HG03280 (cell line): Measurements from ENCODE around the gene AANAT.
A peak's percentile ranks its signal among the peaks of the same experiment; 100 is the strongest.

Experiments
- ATAC-seq: cut with Tn5 transposase; IDR thresholded peaks from one replicate; pipeline ENCODE4 v1.9.1; 2021; ENCODE audit warnings: mild to moderate bottlenecking, moderate library complexity; ENCODE audit not compliant: unreplicated experiment

AANAT gene

DNA sequence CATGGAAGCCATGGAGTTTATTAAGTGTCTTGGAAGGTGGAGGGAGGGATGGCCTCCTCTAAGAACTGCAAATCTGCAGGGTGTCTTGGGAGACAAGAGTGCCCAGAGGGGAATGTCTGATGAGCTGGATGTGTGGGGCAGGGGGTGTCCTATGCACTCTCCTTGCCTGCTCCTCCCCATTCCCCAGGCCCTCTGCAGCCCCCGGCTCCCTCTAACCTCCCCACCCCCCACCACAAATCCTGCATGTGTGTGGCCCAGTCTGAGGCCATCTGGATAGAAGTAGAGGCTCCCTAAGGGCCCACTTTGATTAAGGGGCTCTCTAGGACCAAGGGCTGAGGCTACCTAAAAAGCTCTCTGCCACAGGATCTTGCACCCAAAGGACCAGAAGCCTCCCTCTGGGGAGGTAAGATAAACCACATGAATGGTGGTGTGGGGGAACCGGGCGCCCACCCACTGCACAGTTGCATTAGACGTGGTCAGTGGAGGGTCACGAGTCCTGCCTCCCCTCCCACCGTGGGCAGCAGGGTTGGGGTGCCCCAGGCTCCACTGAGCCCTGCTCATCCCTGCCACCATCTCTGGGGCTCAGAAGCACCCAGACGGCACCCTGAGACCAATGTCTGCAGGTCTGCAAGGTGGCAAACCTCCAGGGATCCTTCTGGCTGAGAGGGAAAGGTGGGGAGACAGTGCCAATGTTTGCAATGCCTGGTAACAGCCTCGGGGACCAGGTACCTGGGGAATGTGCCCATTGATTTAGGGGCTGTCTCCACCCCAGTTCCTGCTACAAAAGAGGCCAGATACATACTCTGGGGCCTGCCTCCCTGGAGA lies 618 bp downstream of the AANAT start:
- no peak for ATAC-seq

DNA sequence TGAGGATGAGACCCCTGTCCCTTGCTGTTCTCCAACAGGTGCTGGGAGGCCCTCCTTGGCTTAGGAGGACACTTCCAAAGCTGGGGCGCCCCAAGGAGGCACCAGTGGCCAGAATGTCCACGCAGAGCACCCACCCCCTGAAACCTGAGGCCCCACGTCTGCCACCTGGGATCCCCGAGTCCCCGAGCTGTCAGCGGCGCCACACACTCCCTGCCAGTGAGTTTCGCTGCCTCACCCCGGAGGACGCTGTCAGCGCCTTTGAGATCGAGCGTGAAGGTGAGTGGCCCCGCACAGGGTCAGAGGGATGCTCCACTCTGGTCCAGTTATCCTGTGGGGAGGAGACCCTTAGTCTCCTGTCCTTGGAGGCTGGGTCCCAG lies 1.2 kb downstream of the AANAT start:
- ATAC-seq: no peak

DNA sequence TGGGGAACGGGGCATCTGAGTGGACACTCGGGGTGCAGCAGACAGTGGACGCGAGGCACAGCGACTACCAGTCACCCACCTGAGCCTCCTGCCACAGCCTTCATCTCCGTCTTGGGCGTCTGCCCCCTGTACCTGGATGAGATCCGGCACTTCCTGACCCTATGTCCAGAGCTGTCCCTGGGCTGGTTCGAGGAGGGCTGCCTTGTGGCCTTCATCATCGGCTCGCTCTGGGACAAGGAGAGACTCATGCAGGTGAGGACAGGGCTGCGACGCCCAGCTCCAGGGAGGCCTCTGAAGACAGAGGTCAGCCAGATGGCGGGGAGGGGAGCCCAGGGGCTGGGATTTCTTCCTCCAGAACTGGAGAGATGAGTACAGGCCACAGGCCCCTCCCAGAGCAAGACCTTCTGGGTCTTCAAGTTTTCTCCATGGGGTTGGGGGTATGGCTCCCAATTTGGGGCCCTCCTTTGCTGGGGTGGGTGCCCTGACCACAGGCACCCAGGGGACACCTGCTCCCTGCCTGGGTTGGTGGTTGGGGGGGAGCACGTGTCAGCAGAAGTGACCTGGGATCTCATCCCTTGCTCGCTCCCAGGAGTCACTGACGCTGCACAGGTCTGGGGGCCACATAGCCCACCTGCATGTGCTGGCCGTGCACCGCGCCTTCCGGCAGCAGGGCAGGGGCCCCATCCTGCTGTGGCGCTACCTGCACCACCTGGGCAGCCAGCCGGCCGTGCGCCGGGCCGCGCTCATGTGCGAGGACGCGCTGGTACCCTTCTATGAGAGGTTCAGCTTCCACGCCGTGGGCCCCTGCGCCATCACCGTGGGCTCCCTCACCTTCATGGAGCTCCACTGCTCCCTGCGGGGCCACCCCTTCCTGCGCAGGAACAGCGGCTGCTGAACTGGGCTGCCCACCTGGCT lies 1.9 kb downstream of the AANAT start:
- ATAC-seq: no peak

DNA sequence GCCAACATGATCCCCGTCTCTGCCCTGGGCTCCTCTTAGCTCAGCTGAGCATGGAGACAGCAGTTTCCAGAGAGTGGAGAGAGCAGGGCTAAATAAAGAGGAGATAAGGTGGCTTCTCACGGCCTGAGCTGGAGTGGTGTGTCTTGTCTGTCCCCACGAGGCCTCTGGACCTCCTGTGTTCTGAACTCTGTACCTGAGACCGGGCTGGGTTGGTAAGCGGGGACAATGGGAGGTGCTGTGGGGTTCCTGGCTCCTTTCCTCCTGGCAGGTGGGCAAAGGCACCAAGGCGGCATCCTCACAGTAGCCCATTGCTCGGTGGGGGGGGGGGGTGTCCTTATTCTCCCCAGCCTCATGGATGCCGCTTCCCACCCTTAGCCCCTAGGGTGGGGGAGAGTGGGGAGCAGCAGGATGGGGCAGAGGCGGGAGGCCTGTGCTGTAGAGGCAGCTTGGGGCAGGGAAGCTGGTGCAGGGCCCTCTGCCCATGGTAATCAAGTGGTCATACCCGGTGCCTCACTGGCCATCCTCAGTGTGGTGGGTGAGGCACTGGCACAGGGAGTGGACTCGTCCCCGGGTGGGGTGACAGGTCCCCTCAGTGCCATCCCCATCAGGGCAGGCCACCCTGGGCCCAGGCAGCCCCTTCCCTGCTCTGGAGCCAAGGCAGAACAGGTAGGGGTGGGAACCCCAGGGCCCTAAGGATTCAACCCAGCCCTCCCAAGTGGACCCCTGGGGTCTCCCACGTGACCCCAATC lies 2.8 kb downstream of the AANAT start:
- no peak for ATAC-seq

DNA sequence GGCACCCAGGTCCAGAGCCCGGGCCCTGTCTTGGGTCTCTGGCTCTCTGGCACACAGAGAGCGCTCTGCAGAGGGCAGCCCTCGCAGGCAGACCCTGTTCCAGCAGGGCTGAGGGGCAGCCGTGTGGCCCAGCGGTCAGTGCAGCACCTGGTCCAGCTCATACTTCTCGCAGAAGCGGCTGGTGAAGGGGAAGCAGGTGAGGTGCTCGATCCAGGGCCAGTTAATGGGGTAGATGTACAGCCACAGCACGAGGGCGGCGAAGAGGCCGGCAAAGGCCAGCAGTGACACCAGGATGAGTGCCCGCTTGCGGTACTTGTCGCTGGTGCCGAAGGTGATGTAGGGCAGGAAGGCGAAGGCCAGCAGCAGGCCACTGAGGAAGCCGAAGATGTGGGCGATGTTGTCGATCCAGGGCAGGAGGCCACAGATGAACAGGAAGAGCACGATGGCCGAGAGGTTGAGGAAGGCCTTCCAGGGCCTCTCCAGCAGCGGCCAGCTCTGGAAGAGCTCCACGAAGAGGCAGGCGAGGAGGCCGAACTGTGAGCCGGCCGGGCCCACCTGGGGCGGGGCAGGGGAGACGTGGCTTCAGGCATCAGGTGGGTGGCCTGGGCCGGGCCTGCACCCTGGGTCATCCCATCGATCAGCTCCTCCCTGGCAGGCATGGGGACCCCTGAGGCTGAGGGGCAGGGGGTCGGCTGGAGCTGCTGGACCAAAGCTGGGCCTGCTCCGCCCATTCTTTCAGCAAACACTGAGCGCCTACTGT lies 4.3 kb downstream of the AANAT start:
- no peak for ATAC-seq

DNA sequence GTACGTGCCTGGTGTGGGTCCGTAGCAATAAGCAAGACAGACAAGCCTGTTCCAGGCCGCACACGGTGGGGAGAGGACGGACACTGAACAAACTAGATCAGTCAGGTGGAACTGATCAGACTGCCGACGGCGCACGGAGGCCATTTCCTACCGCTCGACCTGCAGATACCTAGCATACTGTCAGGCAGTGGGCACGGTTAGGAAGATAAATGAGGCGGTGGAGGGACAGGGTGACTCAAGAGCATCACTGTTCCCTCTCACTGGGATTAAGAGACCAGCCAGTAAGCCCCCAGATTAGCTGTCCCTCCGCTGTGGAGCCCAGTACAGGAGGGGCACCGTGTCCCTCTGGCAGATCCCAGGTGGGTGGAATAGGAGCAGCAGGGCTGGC lies 4.8 kb downstream of the AANAT start:
- ATAC-seq: no peak

DNA sequence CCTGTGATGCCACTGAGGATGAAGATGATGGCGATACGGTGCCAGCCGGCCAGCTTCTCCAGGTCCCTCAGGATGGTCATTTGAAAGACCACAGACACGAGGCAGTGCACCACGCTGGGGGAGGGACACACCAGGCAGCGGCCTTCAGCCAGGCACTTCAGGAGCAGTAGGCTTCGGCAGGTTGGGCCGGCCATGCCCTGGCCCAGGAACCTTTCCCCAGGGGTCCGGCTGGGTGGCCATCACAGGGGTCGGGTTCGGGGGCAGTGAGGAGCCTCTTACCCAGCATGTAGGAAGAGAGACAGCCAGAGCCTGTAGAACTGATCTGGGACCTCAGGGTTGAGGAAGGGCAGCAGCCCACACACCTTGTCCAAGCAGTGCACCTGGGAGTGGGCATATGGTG lies 5.3 kb downstream of the AANAT start:
- no peak for ATAC-seq

DNA sequence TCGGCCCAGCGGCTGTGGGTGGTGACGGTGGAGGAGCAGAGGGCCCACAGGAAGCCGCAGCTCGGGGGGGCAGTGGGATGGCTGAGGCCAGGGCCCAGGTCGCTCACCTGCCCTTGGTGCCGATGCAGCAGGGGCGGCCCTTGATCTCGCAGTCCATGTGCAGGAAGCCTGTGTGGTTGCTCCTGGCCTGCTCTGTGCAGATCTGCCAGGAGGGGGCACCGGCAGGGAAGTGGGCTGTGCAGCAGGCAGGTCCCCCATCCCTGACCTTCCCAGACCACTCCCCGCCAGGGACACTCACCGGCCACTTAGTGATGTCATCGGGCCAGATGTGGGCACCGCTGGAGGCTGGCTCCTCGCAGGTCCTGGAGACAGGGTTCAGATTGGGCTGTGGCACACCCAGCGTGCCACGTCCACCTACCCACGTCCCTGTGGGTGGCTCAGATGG lies 6.2 kb downstream of the AANAT start:
- ATAC-seq: no peak

DNA sequence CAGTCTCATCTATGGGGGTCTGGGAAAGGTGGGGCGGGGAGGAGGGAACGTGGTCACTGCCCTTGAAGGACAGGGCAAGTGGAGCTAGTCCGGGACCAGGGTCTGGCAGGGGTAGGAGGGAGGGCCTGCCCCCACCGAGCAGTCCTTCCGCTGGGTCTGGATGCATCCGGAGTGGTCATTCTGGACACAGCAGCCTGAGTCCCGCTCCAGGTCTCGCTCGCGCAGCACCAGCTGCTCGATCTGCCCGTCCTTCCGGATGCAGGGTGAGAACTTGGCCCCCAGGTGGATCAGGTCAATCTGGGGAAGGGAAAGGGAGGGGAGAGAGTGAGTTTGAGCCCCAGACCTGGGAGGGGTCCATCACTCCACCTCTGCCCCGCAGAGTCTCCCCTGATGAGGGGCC lies 6.8 kb downstream of the AANAT start:
- no peak for ATAC-seq

DNA sequence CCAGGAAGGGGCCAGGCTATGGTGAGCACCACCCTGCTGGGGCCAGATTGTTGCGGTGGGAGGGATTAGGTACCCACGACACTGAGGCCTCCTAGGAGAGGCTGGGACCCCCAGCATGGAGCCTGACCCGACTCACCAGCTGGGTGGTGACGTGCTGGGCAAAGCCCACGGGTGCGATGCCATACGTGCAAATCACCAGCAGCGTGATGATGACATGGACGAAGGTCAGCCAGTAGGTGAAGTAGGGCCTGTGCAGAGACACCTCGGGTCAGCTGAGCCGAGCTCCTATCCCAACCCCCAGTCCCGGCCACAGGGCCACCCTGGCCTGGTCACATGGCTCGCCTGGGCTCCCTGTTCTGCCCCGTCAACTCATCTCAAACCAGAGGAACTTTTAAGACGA lies 7.5 kb downstream of the AANAT start:
- ATAC-seq: no peak

DNA sequence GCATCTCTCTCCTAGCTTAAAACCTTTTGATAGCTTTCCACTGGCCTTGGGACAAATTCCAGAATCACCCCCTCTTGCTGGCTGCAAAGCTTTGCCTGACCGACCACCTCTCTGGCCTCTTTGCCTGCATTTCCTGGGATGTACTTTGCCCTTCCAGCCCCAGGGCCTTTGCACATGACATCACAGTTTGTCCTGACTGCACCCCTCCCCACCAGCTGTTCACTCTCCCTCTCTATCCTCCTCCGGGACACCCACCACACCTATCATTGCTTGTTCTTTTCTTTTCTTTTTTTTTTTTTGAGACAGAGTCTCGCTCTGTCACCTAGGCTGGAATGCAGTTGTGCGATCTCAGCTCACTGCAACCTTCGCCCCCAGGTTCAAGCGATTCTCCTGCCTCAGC lies 7.9 kb downstream of the AANAT start:
- ATAC-seq: no peak

DNA sequence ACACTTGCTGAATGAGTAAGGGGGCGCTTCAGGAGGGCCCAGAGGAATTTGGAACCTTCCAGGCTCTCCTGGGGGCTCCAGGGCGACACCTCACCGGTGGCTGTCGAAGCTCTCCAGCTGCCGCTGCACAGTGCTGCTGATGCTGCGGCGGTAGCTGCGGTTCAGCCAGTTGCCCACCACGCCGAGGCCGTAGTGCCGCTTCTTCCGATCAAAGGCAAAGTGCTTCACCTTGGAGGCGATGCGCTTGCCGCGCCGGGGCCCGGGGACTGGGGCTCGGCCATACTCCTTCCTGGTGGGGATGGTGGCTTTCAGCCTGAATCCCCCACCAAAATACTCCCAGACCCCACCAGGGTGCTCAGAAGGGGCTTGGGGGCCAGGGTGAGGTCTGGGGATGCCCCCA lies 9.3 kb downstream of the AANAT start:
- ATAC-seq: no peak

DNA sequence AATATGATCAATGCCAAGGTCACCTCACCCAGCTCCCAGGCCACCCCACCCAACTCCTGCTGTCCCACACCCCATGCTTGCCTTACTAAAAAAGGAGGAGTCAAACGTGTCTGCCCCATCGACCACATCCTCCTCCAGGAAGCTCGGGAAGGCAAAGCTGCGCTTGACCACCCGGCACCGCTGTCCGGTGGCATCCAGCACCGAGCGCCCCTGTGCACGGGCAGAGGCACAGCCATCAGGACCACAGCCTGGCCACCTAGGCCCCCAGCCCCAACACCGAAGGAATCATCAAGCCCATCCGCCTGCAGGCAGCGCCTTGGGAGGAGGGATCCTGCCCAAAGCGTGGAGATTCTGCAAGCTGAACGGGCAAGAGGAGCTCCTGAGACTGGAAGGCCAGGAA lies 10.2 kb downstream of the AANAT start:
- ATAC-seq: no peak

DNA sequence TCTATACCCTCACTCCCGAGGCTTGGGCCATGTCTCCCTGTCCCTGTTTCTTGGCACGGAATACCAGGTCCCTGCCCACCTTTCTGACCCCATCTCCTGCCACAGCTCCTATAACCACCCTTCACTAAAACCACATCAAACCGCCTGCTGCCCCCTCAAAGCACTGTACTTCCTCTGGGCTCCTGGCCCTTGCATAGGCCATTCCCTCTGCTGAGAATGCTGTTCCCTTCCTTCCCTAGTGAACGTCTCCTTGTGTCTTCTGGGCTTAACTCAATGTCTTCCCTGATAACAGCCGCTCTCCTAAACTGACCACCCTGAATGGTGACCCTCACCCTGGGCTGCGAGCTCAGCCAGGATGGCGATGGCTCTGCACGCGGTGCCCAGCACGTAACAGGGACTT lies 10.7 kb downstream of the AANAT start:
- no peak for ATAC-seq

DNA sequence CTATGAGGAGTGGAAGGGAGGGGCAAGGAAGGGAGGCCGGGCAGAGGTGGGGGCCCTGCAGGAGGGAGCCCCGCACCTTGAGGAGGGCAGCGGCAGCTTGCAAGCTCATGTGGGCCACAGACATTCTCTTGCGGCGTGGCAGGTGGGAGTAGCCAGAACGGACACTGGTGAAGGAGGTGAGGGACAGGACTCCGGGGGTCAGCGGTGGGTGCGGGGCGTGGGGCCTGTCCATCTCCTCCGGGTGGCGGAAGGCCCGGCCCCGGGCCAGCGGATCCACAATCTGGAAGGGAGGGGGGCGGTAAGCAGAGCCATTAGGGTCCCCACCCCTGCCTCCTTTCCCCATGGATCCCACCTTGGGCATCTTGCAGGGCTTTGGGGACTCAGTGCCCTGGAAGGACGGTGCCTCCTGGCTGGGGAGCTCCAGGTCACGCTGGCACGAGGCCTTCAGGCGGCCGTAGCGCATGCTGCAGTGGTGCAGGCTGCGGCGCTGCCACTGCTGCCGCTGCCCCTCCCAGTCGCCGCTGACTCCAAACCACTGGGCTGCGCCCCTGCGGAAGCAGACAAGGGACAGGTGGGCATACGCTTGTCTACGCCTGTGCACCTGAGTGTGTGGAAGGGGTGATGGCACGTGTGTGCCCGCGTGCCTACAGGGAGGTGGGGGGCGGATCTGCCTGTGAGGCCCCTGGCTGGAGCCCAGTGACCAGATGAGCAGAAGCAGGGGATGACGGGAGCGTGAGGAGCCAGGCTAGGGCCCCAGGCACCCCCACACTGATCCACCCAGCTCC lies 11.5 kb downstream of the AANAT start:
- ATAC-seq: no peak

DNA sequence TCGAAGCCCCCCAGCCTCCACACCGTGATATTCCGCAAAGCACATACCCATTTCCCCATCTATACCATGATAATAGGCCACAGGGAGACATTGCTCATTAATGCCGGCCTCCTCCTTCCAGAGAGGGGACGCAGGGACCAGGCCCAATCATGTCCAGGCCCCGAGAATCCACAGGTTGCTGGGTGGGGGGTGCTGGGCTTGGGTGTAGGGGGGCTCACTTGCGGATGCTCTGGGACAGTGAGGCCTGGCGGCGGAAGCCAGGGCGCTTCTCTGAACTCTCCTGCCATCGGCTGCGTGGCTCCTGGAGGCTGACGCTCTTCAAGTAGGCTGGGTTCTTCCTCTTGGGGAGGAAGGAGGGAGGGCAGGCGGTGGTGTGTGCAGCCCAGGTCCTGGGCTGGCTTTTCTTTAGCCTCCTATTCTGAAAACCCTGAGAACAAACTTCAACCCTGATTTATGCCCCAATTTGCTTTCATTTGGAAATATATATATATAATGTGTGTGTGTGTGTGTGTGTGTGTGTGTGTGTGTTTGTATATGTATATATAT lies 12.2 kb downstream of the AANAT start:
- no peak for ATAC-seq

DNA sequence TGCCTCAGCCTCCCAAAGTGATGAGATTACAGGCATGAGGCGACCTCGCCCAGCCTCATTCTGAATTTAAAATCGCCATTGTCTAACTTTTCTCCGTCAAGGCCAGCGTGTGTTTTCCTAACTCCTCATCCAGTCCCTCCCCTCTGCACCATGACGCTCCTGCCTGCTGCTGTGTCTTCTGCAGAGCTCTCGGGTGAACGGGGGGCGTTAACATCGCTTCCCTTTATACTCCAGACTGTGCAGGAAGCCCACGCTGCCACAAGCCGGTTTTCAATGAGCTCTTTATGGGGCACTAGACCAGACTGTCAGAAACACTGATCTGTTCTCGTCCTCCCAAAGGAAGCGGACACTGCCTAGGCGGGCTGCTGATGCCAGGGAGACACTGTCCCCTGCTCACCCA lies 13.2 kb downstream of the AANAT start:
- ATAC-seq: no peak

DNA sequence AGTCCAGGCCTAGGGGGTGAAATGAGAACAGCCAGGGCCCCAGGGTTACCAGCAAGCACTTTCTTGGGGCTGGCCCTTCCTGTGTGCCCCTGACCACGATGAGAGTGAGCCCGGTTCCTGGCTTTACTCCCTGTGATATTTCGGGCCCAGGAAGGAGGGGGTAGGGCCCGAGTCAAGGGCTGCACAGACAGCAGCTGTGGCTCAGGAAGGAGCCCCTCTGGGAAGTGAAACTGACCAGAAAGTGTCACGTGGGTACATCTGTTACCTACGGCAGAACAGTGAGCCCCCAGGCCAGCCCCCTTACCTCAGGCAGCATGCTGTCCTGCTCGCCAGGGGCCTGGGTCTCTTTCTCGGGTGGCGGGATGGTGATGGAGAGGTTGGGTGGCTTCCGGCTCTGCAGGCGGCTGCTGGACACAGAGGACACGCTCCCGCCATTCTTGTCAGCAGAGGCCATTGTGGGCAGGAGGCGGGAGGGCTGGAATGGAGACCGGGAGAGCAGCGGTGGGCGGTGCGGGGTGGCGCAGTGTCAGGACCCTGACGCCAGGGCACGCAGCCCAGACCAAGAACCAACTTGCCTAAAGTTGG lies 13.8 kb downstream of the AANAT start:
- peak; percentile 58 for ATAC-seq

DNA sequence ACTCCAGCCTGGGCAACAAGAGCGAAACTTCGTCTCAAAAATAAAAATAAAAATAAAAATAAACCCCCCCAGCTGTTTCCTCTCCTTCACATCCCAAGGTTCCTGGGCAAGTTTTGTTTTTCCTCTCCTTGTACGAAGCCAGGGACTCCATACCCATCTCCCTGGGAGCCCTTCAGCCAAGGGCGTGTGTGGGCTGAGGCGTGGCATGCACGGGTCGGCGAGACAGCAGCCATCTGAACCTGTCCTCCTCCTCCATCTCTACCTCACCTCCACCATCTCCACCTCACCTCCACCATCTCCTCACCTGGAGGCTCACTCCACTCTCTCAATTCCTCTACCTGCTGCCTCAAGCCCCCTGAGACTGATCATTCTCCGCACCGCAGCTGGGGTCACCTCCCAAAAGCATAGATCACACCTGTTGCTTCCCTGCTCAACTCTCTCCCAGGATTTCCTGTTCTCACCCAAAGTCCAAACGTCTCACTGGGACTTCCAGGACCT lies 16.9 kb downstream of the AANAT start:
- no peak for ATAC-seq
